Chondrocyte (in vitro differentiated cells): Measurements from ENCODE around the gene KRTAP9-2. TPM values are rescaled to one million over a fixed set of nuclear protein-coding genes. Genes with fewer than 3 reads are reported as not detected.
"Not testable (repeated sequence)": the region's sequence is repeated elsewhere in the genome, so short reads cannot be mapped to it uniquely, and the experiment has no call there.

ENCODE experiments used
- DNase-seq: peaks from one replicate; pipeline ENCODE4 v3.0.0; 2021; ENCODE audit warnings: mixed read lengths, low spot score
- H3K27ac Mint-ChIP-seq: one replicate; pipeline ENCODE4 v1.8.0; 2021; ENCODE audit warnings: mild to moderate bottlenecking, moderate library complexity, mixed read lengths; ENCODE audit not compliant: unreplicated experiment
- H3K27me3 Mint-ChIP-seq: 2 replicates; pipeline ENCODE4 v1.8.0; 2021; ENCODE audit warnings: low read depth, mixed read lengths
- H3K36me3 Mint-ChIP-seq: 2 replicates; pipeline ENCODE4 v1.8.0; 2021; ENCODE audit warnings: low read depth, mixed read lengths
- H3K4me1 Mint-ChIP-seq: 2 replicates; pipeline ENCODE4 v1.8.0; 2021; ENCODE audit warnings: low read depth, mild to moderate bottlenecking, mixed read lengths
- H3K4me3 Mint-ChIP-seq: one replicate; pipeline ENCODE4 v1.8.0; 2021; ENCODE audit warnings: mild to moderate bottlenecking, moderate library complexity, mixed read lengths; ENCODE audit not compliant: unreplicated experiment
- H3K9me3 Mint-ChIP-seq: 2 replicates; pipeline ENCODE4 v1.8.0; 2021; ENCODE audit warnings: low read depth, mixed read lengths
- CTCF ChIP-seq: fragments of 200-600 bp; sonication (generic); IDR thresholded peaks from 2 replicates; pipeline ENCODE4 v1.5.0; 2021; ENCODE audit warnings: antibody characterized with exemption, mild to moderate bottlenecking, moderate library complexity
- total RNA-seq: library from RNA; stranded (reverse); gene quantifications from 3 replicates; pipeline ENCODE4 v1.2.1, GENCODE V29; 2021

The KRTAP9-2 gene
- total RNA-seq, 1 donor from 2014 or later, result not detected

GRCh38 chr17:41184480-41184961 is 41.9 kb upstream of the KRTAP9-2 start, which contains the start of gene KRTAP4-1:
TSS of gene KRTAP4-1 (minus strand) at chr17:41184911. CDS start at chr17:41184854, 57 bp downstream.
- Mint-ChIP-seq H3K27me3 (peaks cover 18% of the 10 kb centered on the region), H3K4me3 (no peak within 1 kb of the TSS), H3K36me3 (peaks cover 1% of the 10 kb centered on the region), H3K9me3 (no peaks in the 10 kb centered on the region), H3K27ac (no peak within 1 kb of the TSS), H3K4me1 (no peaks in the 10 kb centered on the region)
- TF ChIP-seq CTCF, result no peak
- DNase-seq, result no peak

GRCh38 chr17:41185001-41185400 is 41.4 kb upstream of the KRTAP9-2 start:
- no peak overlapping the region for H3K4me3 Mint-ChIP-seq
- no peak overlapping the region for H3K27ac Mint-ChIP-seq
- no peak for TF ChIP-seq CTCF
- H3K9me3 Mint-ChIP-seq, result no peaks in the 10 kb centered on the region
- peaks cover 1% of the 10 kb centered on the region for H3K36me3 Mint-ChIP-seq
- no peak for DNase-seq
- peaks cover 18% of the 10 kb centered on the region for H3K27me3 Mint-ChIP-seq
- no peaks in the 10 kb centered on the region for H3K4me1 Mint-ChIP-seq

DNA sequence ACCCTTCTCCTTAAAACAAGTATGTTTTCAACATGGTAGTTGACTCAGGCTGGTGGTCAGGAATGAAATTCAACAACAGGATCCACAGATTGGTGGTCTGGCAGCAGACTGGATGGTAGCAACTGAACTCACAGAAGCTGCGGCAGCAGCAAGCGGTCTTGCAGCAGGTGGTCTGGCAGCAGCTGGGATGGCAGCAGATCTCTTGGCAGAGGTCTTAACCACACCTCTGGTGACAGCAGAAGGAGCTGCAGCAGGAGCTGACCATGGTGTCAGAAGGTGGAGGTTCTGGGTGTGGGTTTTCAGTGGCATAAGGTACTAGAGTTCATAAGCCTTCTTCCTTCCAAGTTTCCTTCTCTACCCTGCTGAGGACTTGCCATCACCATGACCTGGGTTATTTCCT is 39.6 kb upstream of the KRTAP9-2 start:
- H3K4me1 Mint-ChIP-seq, result no peaks in the 10 kb centered on the region
- no peaks in the 10 kb centered on the region for H3K9me3 Mint-ChIP-seq
- no peak for DNase-seq
- H3K36me3 Mint-ChIP-seq, result peaks cover 1% of the 10 kb centered on the region
- peaks cover 26% of the 10 kb centered on the region for H3K27me3 Mint-ChIP-seq
- H3K27ac Mint-ChIP-seq, result no peak overlapping the region
- no peak for TF ChIP-seq CTCF
- no peak overlapping the region for H3K4me3 Mint-ChIP-seq

DNA sequence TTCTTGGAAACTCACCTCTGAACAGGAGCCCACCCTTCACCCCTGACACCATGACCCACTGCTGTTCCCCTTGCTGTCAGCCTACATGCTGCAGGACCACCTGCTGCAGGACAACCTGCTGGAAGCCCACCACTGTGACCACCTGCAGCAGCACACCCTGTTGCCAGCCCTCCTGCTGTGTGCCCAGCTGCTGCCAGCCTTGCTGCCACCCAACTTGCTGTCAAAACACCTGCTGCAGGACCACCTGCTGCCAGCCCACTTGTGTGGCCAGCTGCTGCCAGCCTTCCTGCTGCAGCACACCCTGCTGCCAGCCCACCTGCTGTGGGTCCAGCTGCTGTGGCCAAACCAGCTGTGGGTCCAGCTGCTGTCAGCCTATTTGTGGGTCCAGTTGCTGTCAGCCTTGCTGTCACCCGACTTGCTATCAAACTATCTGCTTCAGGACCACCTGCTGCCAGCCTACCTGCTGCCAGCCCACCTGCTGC is 36.6 kb upstream of the KRTAP9-2 start, which contains the start of gene KRTAP9-1:
KRTAP9-1 (plus strand) TSS at position 51 of the 482 bp plus-strand sequence; CDS start at position 51, 0 bp downstream.
- not testable (repeated sequence) for H3K4me1 Mint-ChIP-seq, H3K36me3 Mint-ChIP-seq, H3K9me3 Mint-ChIP-seq, DNase-seq, H3K4me3 Mint-ChIP-seq, H3K27ac Mint-ChIP-seq
- H3K27me3 Mint-ChIP-seq, result peaks cover 19% of the 10 kb centered on the region

GRCh38 chr17:41190328-41190727 is 36.1 kb upstream of the KRTAP9-2 start:
- H3K4me1 Mint-ChIP-seq, result no peaks in the 10 kb centered on the region
- DNase-seq, result no peak
- no peaks in the 10 kb centered on the region for H3K9me3 Mint-ChIP-seq
- no peak for TF ChIP-seq CTCF
- H3K4me3 Mint-ChIP-seq, result no peak overlapping the region
- H3K27ac Mint-ChIP-seq, result no peak overlapping the region
- peaks cover 16% of the 10 kb centered on the region for H3K27me3 Mint-ChIP-seq
- no peaks in the 10 kb centered on the region for H3K36me3 Mint-ChIP-seq

- no peaks in the 10 kb centered on the region for H3K36me3 Mint-ChIP-seq
- no peak overlapping the region for H3K27ac Mint-ChIP-seq
- TF ChIP-seq CTCF, result no peak
- peaks cover 6% of the 10 kb centered on the region for H3K9me3 Mint-ChIP-seq
- H3K4me3 Mint-ChIP-seq, result no peak overlapping the region
- no peak for DNase-seq
- H3K4me1 Mint-ChIP-seq, result peaks cover 3% of the 10 kb centered on the region
- no peaks in the 10 kb centered on the region for H3K27me3 Mint-ChIP-seq
These were observed 30.4 kb upstream of the KRTAP9-2 start for GRCh38 chr17:41196068-41196467.
